Activated CD4-positive, alpha-beta T cell treated with anti-CD3 and anti-CD28 coated beads, Interleukin-2, amount 50 U/mL, for 48 hours (primary cell): Measurements from ENCODE around the gene RPS28.
A peak's percentile ranks its signal among the peaks of the same experiment; 100 is the strongest.
"Not testable (repeated sequence)": the region's sequence is repeated elsewhere in the genome, so short reads cannot be mapped to it uniquely, and the experiment has no call there.

Experiments
- DNase-seq, 2 experiments: peaks; one replicate each; pipeline ENCODE4 v3.0.0-alpha.2; 2020

The RPS28 gene

GRCh38 chr19:8342684-8343482, 21.6 kb downstream of the RPS28 start, which contains the start of gene KANK3:
Gene KANK3 (minus strand): TSS chr19:8343262. CDS start chr19:8337828, 5,434 bp downstream.
- DNase-seq: peak; percentile 95 to 96

- DNase-seq: no peak
Observed at GRCh38 chr19:8343483-8343844, 22.2 kb downstream of the RPS28 start.

GRCh38 chr19:8349629-8350372, 28.5 kb downstream of the RPS28 start:
- not testable (repeated sequence) for DNase-seq

GRCh38 chr19:8352134-8352827, 31.0 kb downstream of the RPS28 start:
- DNase-seq: no peak

- not testable (repeated sequence) for DNase-seq
Observed at GRCh38 chr19:8352845-8353244, 31.5 kb downstream of the RPS28 start.

GRCh38 chr19:8355631-8356402, 34.5 kb downstream of the RPS28 start:
- DNase-seq: no peak

- no peak for DNase-seq
Observed at GRCh38 chr19:8357007-8357521, 35.8 kb downstream of the RPS28 start.

- no peak for DNase-seq
Observed at GRCh38 chr19:8358948-8359347, 37.7 kb downstream of the RPS28 start.

- no peak for DNase-seq
Observed at GRCh38 chr19:8360196-8360595, 38.9 kb downstream of the RPS28 start.

GRCh38 chr19:8361921-8362793, 40.9 kb downstream of the RPS28 start:
- peak; percentile 52 to 64 for DNase-seq

GRCh38 chr19:8363803-8364771, 42.8 kb downstream of the RPS28 start, which contains the start of gene ANGPTL4:
Gene ANGPTL4 (plus strand): TSS chr19:8364155. CDS start chr19:8364322, 167 bp downstream.
- DNase-seq: peak; percentile 82 to 86

GRCh38 chr19:8366121-8366581, 44.9 kb downstream of the RPS28 start:
- DNase-seq: no peak

GRCh38 chr19:8366961-8367326, 45.6 kb downstream of the RPS28 start:
- DNase-seq: no peak

- DNase-seq: no peak
Observed at GRCh38 chr19:8367327-8368001, 46.2 kb downstream of the RPS28 start.

GRCh38 chr19:8370176-8371010, 49.1 kb downstream of the RPS28 start:
- DNase-seq: no peak

- DNase-seq: no peak
Observed at GRCh38 chr19:8371011-8371804, 49.9 kb downstream of the RPS28 start.
